ENCODE results near the gene EXOC5. TPM values are rescaled to one million over a fixed set of nuclear protein-coding genes. Genes with fewer than 3 reads are reported as not detected.

EXOC5 gene
- total and polyA plus RNA-seq, 9 donors = 10.3 to 65.7 (median 44.0) TPM

GRCh38 chr14:57302883-57303282 lies 34.2 kb upstream of the EXOC5 start:
- Histone ChIP-seq H3K27me3 (no peaks in the 10 kb centered on the region), H3K27ac (no peak overlapping the region), H3K36me3 (no peaks in the 10 kb centered on the region), H3K4me3 (no peak overlapping the region), H3K4me1 (ENCODE audit: insufficient read depth) (no peaks in the 10 kb centered on the region), H3K9me3 (no peaks in the 10 kb centered on the region)
- intact Hi-C loops (cut with DNase I) = no loop called here
- TF ChIP-seq CTCF (IDR thresholded peaks at IDR 0.05) (no peak), POLR2A (IDR thresholded peaks at IDR 0.05) (no peak), EP300 (IDR thresholded peaks at IDR 0.05) (no peak)
- no peak for DNase-seq
- WGBS, 3 donors = 73 to 79% (median 76%) methylated on average over 5 of the region's 5 CpGs

GRCh38 chr14:57299511-57299910 lies 30.8 kb upstream of the EXOC5 start:
- intact Hi-C loops (cut with DNase I) = no loop called here
- TF ChIP-seq CTCF (IDR thresholded peaks at IDR 0.05) = no peak
- no peak for TF ChIP-seq POLR2A (IDR thresholded peaks at IDR 0.05)
- TF ChIP-seq EP300 (IDR thresholded peaks at IDR 0.05) = no peak
- WGBS, 3 donors = 72 to 81% (median 74%) methylated on average over 3 of the region's 3 CpGs
- Histone ChIP-seq H3K27ac (no peak overlapping the region), H3K9me3 (no peaks in the 10 kb centered on the region), H3K36me3 (no peaks in the 10 kb centered on the region), H3K27me3 (no peaks in the 10 kb centered on the region), H3K4me3 (no peak overlapping the region), H3K4me1 (ENCODE audit: insufficient read depth) (no peaks in the 10 kb centered on the region)
- no peak for DNase-seq

- 84 to 88% (median 88%) methylated on average over 4 of the region's 4 CpGs for WGBS, 3 donors
- Histone ChIP-seq H3K27ac (no peak overlapping the region), H3K4me3 (no peak overlapping the region), H3K9me3 (no peaks in the 10 kb centered on the region), H3K27me3 (no peaks in the 10 kb centered on the region), H3K36me3 (no peaks in the 10 kb centered on the region), H3K4me1 (ENCODE audit: insufficient read depth) (no peaks in the 10 kb centered on the region)
- DNase-seq = no peak
- intact Hi-C loops (cut with DNase I) = no loop called here
- TF ChIP-seq CTCF (IDR thresholded peaks at IDR 0.05) = no peak
- TF ChIP-seq POLR2A (IDR thresholded peaks at IDR 0.05) = no peak
- no peak for TF ChIP-seq EP300 (IDR thresholded peaks at IDR 0.05)
Observed at GRCh38 chr14:57297852-57298251, 29.1 kb upstream of the EXOC5 start.

- H3K27ac ChIP-seq = no peak overlapping the region
- H3K4me3 ChIP-seq = no peak overlapping the region
- no peaks in the 10 kb centered on the region for H3K9me3 ChIP-seq
- TF ChIP-seq POLR2A (IDR thresholded peaks at IDR 0.05) = no peak
- TF ChIP-seq CTCF (IDR thresholded peaks at IDR 0.05) = no peak
- no peak for TF ChIP-seq EP300 (IDR thresholded peaks at IDR 0.05)
- H3K27me3 ChIP-seq = no peaks in the 10 kb centered on the region
- WGBS, 3 donors = 55 to 63% (median 60%) methylated on average over 1 of the region's 1 CpG
- no peaks in the 10 kb centered on the region for H3K4me1 ChIP-seq (ENCODE audit: insufficient read depth)
- intact Hi-C loops (cut with DNase I) = no loop called here
- no peak for DNase-seq
- H3K36me3 ChIP-seq = no peaks in the 10 kb centered on the region
Observed at GRCh38 chr14:57295239-57295638, 26.5 kb upstream of the EXOC5 start.

Data from ovary (tissue), 9 donors.